Measurements from ENCODE around the gene MRPS2.

- no peak for TF ChIP-seq EZH2 (IDR thresholded peaks at IDR 0.05; ENCODE audit: low read length, unreplicated experiment)
- no peak for TF ChIP-seq CTCF (conservative IDR thresholded peaks at IDR 0.05; ENCODE audit: low read depth, low read length)
- no peak for TF ChIP-seq EZH2phosphoT487 (IDR thresholded peaks at IDR 0.05; ENCODE audit: borderline replicate concordance, low read length)
Observed at GRCh38 chr9:135491764-135492163, 8.7 kb upstream of the MRPS2 start.
